H1 (cell line): ENCODE results near the gene ADM5. TPM values are rescaled to one million over a fixed set of nuclear protein-coding genes. Genes with fewer than 3 reads are reported as not detected.

Source experiments
- CTCF ChIA-PET: fragments of 300-600 bp; sonication (Branson Sonifier 250); formaldehyde crosslinking; loops from one replicate; lab custom pipeline; 2021; ENCODE audit not compliant: partially characterized antibody; lab: Charles Lee
- POLR2A ChIA-PET: fragments of 300-600 bp; sonication (Branson Sonifier 250); formaldehyde crosslinking; loops from one replicate; lab custom pipeline; 2021; ENCODE audit warnings: inconsistent platforms; ENCODE audit not compliant: partially characterized antibody; lab: Charles Lee
- DNase-seq, 2 experiments: peaks; one replicate each; pipeline versions ENCODE4 v3.0.0 to v3.0.0-alpha.2; 2010 to 2022; ENCODE audit warnings: low spot score in 2 of 2, low read depth in 1 of 2, mixed read lengths in 1 of 2
- FAIRE-seq: peaks from 2 replicates; lab custom pipeline; 2011; peaks lifted over from hg19 to GRCh38; lab: Jason Lieb, UNC
- H2AFZ ChIP-seq: 2 replicates; pipeline ENCODE4 v1.8.1; 2012; ENCODE audit warnings: low read length, inconsistent platforms
- H2AK5ac ChIP-seq: 2 replicates; pipeline ENCODE4 v1.6.1; 2013; ENCODE audit warnings: low read depth, low read length
- H2BK120ac ChIP-seq: replicated peaks from 2 replicates; pipeline ENCODE3; 2013; ENCODE audit warnings: low read depth, low read length, inconsistent platforms
- H2BK12ac ChIP-seq: 2 replicates; pipeline ENCODE4 v1.6.1; 2013; ENCODE audit warnings: low read depth, low read length
- H2BK15ac ChIP-seq: 2 replicates; pipeline ENCODE4 v1.6.1; 2013; ENCODE audit warnings: low read length
- H2BK20ac ChIP-seq: 2 replicates; pipeline ENCODE4 v1.6.1; 2013; ENCODE audit warnings: low read length
- H2BK5ac ChIP-seq: 2 replicates; pipeline ENCODE4 v1.6.1; 2013; ENCODE audit warnings: low read depth, low read length
- H3K14ac ChIP-seq: 2 replicates; pipeline ENCODE4 v1.6.1; 2013; ENCODE audit warnings: inconsistent platforms; ENCODE audit not compliant: insufficient read length
- H3K18ac ChIP-seq: 2 replicates; pipeline ENCODE4 v1.6.1; 2013; ENCODE audit warnings: low read length; ENCODE audit errors: extremely low read depth
- H3K23ac ChIP-seq: 2 replicates; pipeline ENCODE4 v1.6.1; 2013; ENCODE audit warnings: inconsistent platforms; ENCODE audit not compliant: insufficient read length
- H3K23me2 ChIP-seq: 2 replicates; pipeline ENCODE4 v1.6.1; 2013; ENCODE audit warnings: low read depth, low read length
- H3K27ac ChIP-seq: 2 replicates; pipeline ENCODE4 v1.6.1; 2011; ENCODE audit warnings: low read depth, low read length, inconsistent platforms
- H3K27me3 ChIP-seq, 4 experiments: replicated peaks in 1 of 4; 1 replicate in 1 of 4; 2 replicates in 3 of 4; pipeline versions ENCODE4 v1.6.1 to v1.8.1; 2011 to 2013; ENCODE audit warnings: low read length in 3 of 4, mild to moderate bottlenecking in 3 of 4, inconsistent platforms in 2 of 4, mixed read lengths in 2 of 4, moderate library complexity in 1 of 4; ENCODE audit not compliant: control insufficient read depth in 3 of 4, insufficient read depth in 3 of 4; ENCODE audit errors: extremely low read depth in 1 of 4
- H3K36me3 ChIP-seq, 4 experiments: 2 replicates each; pipeline versions ENCODE4 v1.6.1 to v1.8.1; 2011 to 2013; ENCODE audit warnings: mild to moderate bottlenecking in 4 of 4, low read length in 3 of 4, moderate library complexity in 2 of 4, control low read depth in 1 of 4, inconsistent platforms in 1 of 4; ENCODE audit not compliant: insufficient read depth in 4 of 4, control insufficient read depth in 2 of 4
- H3K4ac ChIP-seq: replicated peaks from 2 replicates; pipeline ENCODE3; 2013; ENCODE audit warnings: low read length, low read depth, mixed read lengths, inconsistent platforms; ENCODE audit not compliant: insufficient read length
- H3K4me1 ChIP-seq, 4 experiments: replicated peaks in 1 of 4; 1 replicate in 1 of 4; 2 replicates in 3 of 4; pipeline versions ENCODE4 v1.6.1 to v1.8.1; 2011 to 2013; ENCODE audit warnings: low read length in 3 of 4, inconsistent platforms in 2 of 4, mixed read lengths in 1 of 4; ENCODE audit not compliant: insufficient read depth in 4 of 4, control insufficient read depth in 3 of 4
- H3K4me2 ChIP-seq, 2 experiments: 2 replicates each; pipeline versions ENCODE4 v1.6.1 to v1.8.1; 2011 to 2013; ENCODE audit warnings: low read depth in 2 of 2, low read length in 2 of 2, control low read depth in 1 of 2, inconsistent platforms in 1 of 2, mild to moderate bottlenecking in 1 of 2; ENCODE audit not compliant: insufficient read depth in 1 of 2
- H3K4me3 ChIP-seq, 4 experiments: fragments of 200-600, 300-600 bp in 1 of 4; sonication (generic), shearing (Covaris generic), sonication (Bioruptor Twin) in 1 of 4; 2 replicates each; pipeline versions ENCODE4 v1.5.1 to v1.8.1; 2011 to 2016; ENCODE audit warnings: low read length in 4 of 4, low read depth in 3 of 4, control low read depth in 2 of 4, inconsistent platforms in 2 of 4, mild to moderate bottlenecking in 2 of 4, mixed read lengths in 1 of 4, moderate library complexity in 1 of 4; ENCODE audit not compliant: insufficient read depth in 2 of 4; ENCODE audit errors: extremely low read depth in 1 of 4
- H3K56ac ChIP-seq: replicated peaks from 2 replicates; pipeline ENCODE3; 2013; ENCODE audit warnings: low read depth, mild to moderate bottlenecking, mixed read lengths, low read length, inconsistent platforms; ENCODE audit not compliant: insufficient read length
- H3K79me1 ChIP-seq: 2 replicates; pipeline ENCODE4 v1.6.1; 2013; ENCODE audit warnings: low read depth, low read length, control low read depth
- H3K79me2 ChIP-seq, 2 experiments: 2 replicates each; pipeline versions ENCODE4 v1.6.1 to v1.8.1; 2012 to 2013; ENCODE audit warnings: low read length in 2 of 2, mild to moderate bottlenecking in 2 of 2, inconsistent platforms in 1 of 2; ENCODE audit not compliant: insufficient read depth in 2 of 2, control insufficient read depth in 1 of 2
- H3K9ac ChIP-seq, 4 experiments: replicated peaks in 1 of 4; 1 replicate in 1 of 4; 2 replicates in 3 of 4; pipeline versions ENCODE4 v1.6.1 to v1.8.1; 2011 to 2013; ENCODE audit warnings: low read depth in 3 of 4, low read length in 3 of 4, control low read depth in 2 of 4, mild to moderate bottlenecking in 2 of 4, moderate library complexity in 2 of 4, inconsistent platforms in 1 of 4; ENCODE audit errors: extremely low read depth in 1 of 4
- H3K9me3 ChIP-seq, 2 experiments: 2 replicates each; pipeline versions ENCODE4 v1.6.1 to v1.8.1; 2012 to 2013; ENCODE audit warnings: mild to moderate bottlenecking in 2 of 2, moderate library complexity in 2 of 2, control low read depth in 1 of 2, inconsistent platforms in 1 of 2, low read depth in 1 of 2, low read length in 1 of 2, mixed read lengths in 1 of 2; ENCODE audit not compliant: insufficient read depth in 2 of 2
- H4K20me1 ChIP-seq, 2 experiments: replicated peaks in 1 of 2; 2 replicates each; pipeline versions ENCODE3 to v1.8.1; 2011 to 2013; ENCODE audit warnings: inconsistent platforms in 2 of 2, low read length in 2 of 2, mild to moderate bottlenecking in 1 of 2; ENCODE audit not compliant: insufficient read depth in 2 of 2, control insufficient read depth in 1 of 2
- H4K5ac ChIP-seq: 2 replicates; pipeline ENCODE4 v1.6.1; 2013; ENCODE audit warnings: low read length, low read depth, mixed read lengths, inconsistent platforms; ENCODE audit not compliant: insufficient read length
- H4K8ac ChIP-seq: 2 replicates; pipeline ENCODE4 v1.8.0; 2013; ENCODE audit warnings: mild to moderate bottlenecking, moderate library complexity, low read length, inconsistent platforms; ENCODE audit not compliant: insufficient read depth; ENCODE audit errors: extremely low read depth
- H4K91ac ChIP-seq: replicated peaks from 2 replicates; pipeline ENCODE3; 2013; ENCODE audit warnings: low read length, mixed read lengths, inconsistent platforms; ENCODE audit not compliant: insufficient read length
- CHD2 ChIP-seq: IDR thresholded peaks from 2 replicates; pipeline ENCODE4 v1.6.1; 2012; ENCODE audit warnings: low read length, improper control_type of control experiment
- CTCF ChIP-seq, 3 experiments: IDR thresholded peaks; 1 replicate in 2 of 3; 2 replicates in 1 of 3; pipeline versions ENCODE4 v1.5.1 to v1.6.1; 2011; ENCODE audit warnings: low read length in 3 of 3, mild to moderate bottlenecking in 3 of 3, inconsistent platforms in 2 of 3, low read depth in 1 of 3, moderate library complexity in 1 of 3; ENCODE audit not compliant: insufficient read depth in 1 of 3; ENCODE audit errors: control extremely low read depth in 1 of 3
- HDAC6 ChIP-seq: IDR thresholded peaks from one replicate; pipeline ENCODE4 v1.7.1; 2012; ENCODE audit warnings: low read depth, mild to moderate bottlenecking, inconsistent platforms, low read length, moderate library complexity
- KDM5A ChIP-seq: fragments of 200-600 bp; IDR thresholded peaks from 2 replicates; pipeline ENCODE4 v1.7.1; 2012; ENCODE audit warnings: mild to moderate bottlenecking, low read length, inconsistent platforms, mixed read lengths
- RXRA ChIP-seq: IDR thresholded peaks from 2 replicates; pipeline ENCODE4 v1.6.1; 2011; ENCODE audit warnings: low read depth, mild to moderate bottlenecking, low read length, moderate library complexity; ENCODE audit not compliant: insufficient read depth
- SP1 ChIP-seq: IDR thresholded peaks from 2 replicates; pipeline ENCODE4 v1.6.1; 2011; ENCODE audit warnings: low read depth, low read length
- SUZ12 ChIP-seq: fragments of 200-600 bp; sonication (generic); IDR thresholded peaks from 2 replicates; pipeline ENCODE4 v1.6.1; 2012; ENCODE audit warnings: mild to moderate bottlenecking, inconsistent platforms, low read length, moderate library complexity, mixed read lengths
- TBP ChIP-seq: IDR thresholded peaks from 2 replicates; pipeline ENCODE4 v1.6.1; 2011; ENCODE audit warnings: low read depth, low read length, improper control_type of control experiment
- TCF12 ChIP-seq: IDR thresholded peaks from 2 replicates; pipeline ENCODE4 v1.6.1; 2011; ENCODE audit warnings: low read depth, mild to moderate bottlenecking, low read length
- WGBS, 2 experiments: shearing (Covaris generic) in 1 of 2; methylation state at CpG; one replicate each; pipeline versions ENCODE4 v1.1.6 to v1.1.7; 2013 to 2015; ENCODE audit warnings: low lambda C conversion rate in 2 of 2, mixed read lengths in 2 of 2, inconsistent platforms in 1 of 2, low coverage in 1 of 2, missing lambda C conversion rate in 1 of 2; ENCODE audit not compliant: insufficient replicate concordance in 2 of 2, insufficient coverage in 1 of 2, insufficient read length in 1 of 2; ENCODE audit errors: extremely low coverage in 1 of 2, missing lambda C conversion rate in 1 of 2; 5-methylcytosine and 5-hydroxymethylcytosine counted together
- polyA plus RNA-seq, 7 experiments: library from polyadenylated mRNA; depleted of rRNA in 3 of 7; stranded (reverse) in 5 of 7; unstranded in 2 of 7; fragments of >200 nt in 5 of 7; fragments of 200-250 nt in 2 of 7; gene quantifications; 1 replicate in 5 of 7; 2 replicates in 1 of 7; 4 replicates in 1 of 7; pipeline versions ENCODE4 v1.2.1 to v1.2.3, GENCODE V29; 2011 to 2013; ENCODE audit warnings: missing spikeins in 2 of 7, mixed read lengths in 2 of 7
- total RNA-seq: library from RNA; stranded (reverse); fragmentation: NEBNext Ultra II Directional; extraction: Animal tissue kit (Norgen Biotek cat#: 25700); gene quantifications from 2 replicates; pipeline ENCODE4 v1.2.1, GENCODE V29; 2021

ADM5 gene
- total and polyA plus RNA-seq, 2 of the 8 experiments (the other 6 are each of a cell fraction or from before 2014, with no cell fraction given): 2.5 to 2.6 TPM

- Histone ChIP-seq H2BK20ac (no peak overlapping the region), H4K8ac (peak overlapping the region; percentile 83; the same call in 1 of the 2 replicates), H2AK5ac (no peak overlapping the region), H2BK15ac (no peak overlapping the region), H2BK5ac (peak overlapping the region; percentile 99), H3K4me1 (peaks cover 2 to 17% (median 10%) of the 10 kb centered on the region in 4 experiments), H3K36me3 (peaks cover 10 to 20% (median 16%) of the 10 kb centered on the region in 4 experiments), H2BK120ac (peak overlapping the region; percentile 13), H2AFZ (no peak overlapping the region), H3K79me1 (peaks cover 6% of the 10 kb centered on the region), H3K14ac (no peak overlapping the region), H3K9ac (peak overlapping the region; percentile 66 to 100 (median 96)), H3K4me3 (peak overlapping the region; percentile 82 to 99 (median 86)), H4K5ac (peak overlapping the region; percentile 94), H3K79me2 (peaks cover 17 to 50% of the 10 kb centered on the region in 2 experiments), H3K27me3 (no peaks in the 10 kb centered on the region), H3K18ac (peak overlapping the region; percentile 89), H3K4me2 (peak overlapping the region; percentile 58 to 76), H3K27ac (peak overlapping the region; percentile 100), H3K23me2 (peaks cover 4% of the 10 kb centered on the region), H3K9me3 (no peaks in the 10 kb centered on the region), H4K20me1 (peaks cover 17 to 31% of the 10 kb centered on the region in 2 experiments), H2BK12ac (no peak overlapping the region), H4K91ac (peak overlapping the region; percentile 98), H3K4ac (peak overlapping the region; percentile 98), H3K56ac (peak overlapping the region; percentile 32), H3K23ac (no peak overlapping the region)
- ChIA-PET POLR2A (interaction anchor here (0.6 to 14.5 kb wide), 21 partner anchors 12 to 251 kb away, joined by 3 to 275 read pairs (median 5); partner anchors contain the start of genes ADM5, ATF5, BCL2L12 and CPT1C), CTCF (interaction anchor here (0.6 to 2.6 kb wide), 10 partner anchors 10 to 116 kb away, joined by 3 to 11 read pairs (median 5); partner anchors contain the start of genes CPT1C and RRAS)
- DNase-seq (peak; percentile 72 to 97), FAIRE-seq (peak; percentile 36)
- WGBS, 2 experiments: 6% methylated on average over 21 of the region's 21 CpGs; no CpG with 5 or more reads in 1 of the 2 experiments
- TF ChIP-seq RXRA: 0 out of 2 replicates have a peak, but pooled peaks have one; percentile 37
- TF ChIP-seq CTCF (IDR thresholded peaks at IDR 0.05; ENCODE audit: control extremely low read depth in 1 of 3, insufficient read depth in 1 of 3, low read depth in 1 of 3, low read length in 3 of 3): peak; percentile 66 to 88 (median 75)
- no peak for TF ChIP-seq TCF12
- no peak for TF ChIP-seq HDAC6
- TF ChIP-seq CHD2: peak; percentile 54; the same call in 1 of the 2 replicates
- TF ChIP-seq TBP: peak; percentile 51; the same call in 1 of the 2 replicates
- TF ChIP-seq KDM5A: no peak
- no peak for TF ChIP-seq SUZ12
- peak; percentile 76 for TF ChIP-seq SP1
Observed at GRCh38 chr19:49677901-49678674, 11.3 kb upstream of the ADM5 start.
